ENCODE measurements around the gene SAMD13.

Gene SAMD13

GRCh38 chr1:84350550-84350949, 49.0 kb downstream of the SAMD13 start:
- DNase-seq (ENCODE audit: low read depth, low spot score): no peak
- POLR2A ChIA-PET: no interaction called here
- CTCF ChIA-PET: no interaction called here
- H3K4me3 ChIP-seq (ENCODE audit: low read depth, low read length): no peak overlapping the region
- TF ChIP-seq CTCF (IDR thresholded peaks at IDR 0.05; ENCODE audit: insufficient read depth, low read length, missing control alignments): no peak

DNA sequence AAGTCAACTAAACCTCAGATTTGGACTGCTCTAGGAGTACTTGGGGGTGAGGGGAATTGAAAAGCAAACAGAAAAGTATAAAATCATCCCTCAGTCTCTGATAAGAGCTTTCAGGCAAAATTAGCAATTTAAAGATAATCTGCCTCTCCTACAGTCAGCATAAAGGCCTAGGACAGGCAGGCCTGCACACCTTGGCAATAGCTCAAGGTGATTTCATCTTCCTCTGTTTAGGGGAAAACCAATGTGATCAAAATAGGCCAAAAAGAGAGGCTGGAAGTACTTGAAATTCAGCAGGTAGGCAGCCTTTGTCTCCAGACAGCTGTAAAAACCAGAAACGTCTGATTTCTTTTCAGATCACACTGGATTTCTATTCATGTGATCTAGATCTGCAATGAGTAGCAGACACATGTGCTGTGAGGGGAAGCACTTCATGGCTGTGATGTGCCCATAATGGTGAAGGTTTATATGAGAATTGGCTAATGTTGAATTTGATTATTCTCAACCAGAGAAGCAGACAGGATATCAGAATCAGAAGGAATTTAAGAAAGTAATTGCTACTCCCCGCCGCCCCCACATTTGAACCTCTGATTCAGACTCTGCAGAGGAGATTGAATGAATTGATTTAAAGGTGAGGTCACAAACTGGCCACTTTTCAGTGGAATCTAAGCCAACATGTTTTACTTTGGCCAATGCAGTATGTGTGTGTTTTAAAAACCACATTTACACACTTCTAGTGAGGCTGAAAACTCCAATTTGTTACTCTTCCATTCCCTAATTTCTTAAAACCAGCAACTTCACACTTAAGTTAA, 51.0 kb downstream of the SAMD13 start:
- no peak overlapping the region for H3K4me3 ChIP-seq (ENCODE audit: low read depth, low read length)
- POLR2A ChIA-PET: no interaction called here
- no peak for DNase-seq (ENCODE audit: low read depth, low spot score)
- TF ChIP-seq CTCF (IDR thresholded peaks at IDR 0.05; ENCODE audit: insufficient read depth, low read length, missing control alignments): no peak
- CTCF ChIA-PET: no interaction called here

DNA sequence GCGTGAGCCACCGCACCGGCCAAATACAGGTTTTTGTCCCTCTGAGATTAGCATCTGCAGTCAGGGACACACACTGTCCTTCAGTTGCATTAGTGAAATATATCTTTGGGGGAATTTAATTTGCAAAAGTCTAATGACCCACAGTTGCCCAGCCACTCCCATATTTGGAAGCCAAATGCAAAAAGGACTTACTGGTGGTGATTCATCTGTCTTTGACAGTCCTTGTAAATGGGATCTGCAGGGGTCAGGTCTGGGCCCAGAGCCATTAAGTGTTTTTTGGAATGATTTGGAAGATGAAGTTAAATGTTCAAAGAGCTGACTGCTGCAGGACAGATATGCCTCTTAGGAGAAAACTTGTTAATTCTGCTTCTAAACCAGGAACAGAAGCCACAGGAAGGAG, 52.2 kb downstream of the SAMD13 start:
- DNase-seq (ENCODE audit: low read depth, low spot score): no peak
- no peak for TF ChIP-seq CTCF (IDR thresholded peaks at IDR 0.05; ENCODE audit: insufficient read depth, low read length, missing control alignments)
- POLR2A ChIA-PET: no interaction called here
- CTCF ChIA-PET: no interaction called here
- H3K4me3 ChIP-seq (ENCODE audit: low read depth, low read length): no peak overlapping the region

- TF ChIP-seq CTCF (IDR thresholded peaks at IDR 0.05; ENCODE audit: insufficient read depth, low read length, missing control alignments): no peak
- H3K4me3 ChIP-seq (ENCODE audit: low read depth, low read length): no peak overlapping the region
- ChIA-PET CTCF (interaction anchor here (1.1 kb wide), 1 partner anchor 21 kb away, joined by 5 read pairs; no protein-coding TSS in a partner anchor), POLR2A (no interaction called here)
- no peak for DNase-seq (ENCODE audit: low read depth, low spot score)
Measured at GRCh38 chr1:84355556-84355955, 54.0 kb downstream of the SAMD13 start.

- H3K4me3 ChIP-seq (ENCODE audit: low read depth, low read length): no peak overlapping the region
- no peak for TF ChIP-seq CTCF (IDR thresholded peaks at IDR 0.05; ENCODE audit: insufficient read depth, low read length, missing control alignments)
- DNase-seq (ENCODE audit: low read depth, low spot score): no peak
- ChIA-PET POLR2A (no interaction called here), CTCF (no interaction called here)
Measured at GRCh38 chr1:84356881-84357280, 55.4 kb downstream of the SAMD13 start.

DNA sequence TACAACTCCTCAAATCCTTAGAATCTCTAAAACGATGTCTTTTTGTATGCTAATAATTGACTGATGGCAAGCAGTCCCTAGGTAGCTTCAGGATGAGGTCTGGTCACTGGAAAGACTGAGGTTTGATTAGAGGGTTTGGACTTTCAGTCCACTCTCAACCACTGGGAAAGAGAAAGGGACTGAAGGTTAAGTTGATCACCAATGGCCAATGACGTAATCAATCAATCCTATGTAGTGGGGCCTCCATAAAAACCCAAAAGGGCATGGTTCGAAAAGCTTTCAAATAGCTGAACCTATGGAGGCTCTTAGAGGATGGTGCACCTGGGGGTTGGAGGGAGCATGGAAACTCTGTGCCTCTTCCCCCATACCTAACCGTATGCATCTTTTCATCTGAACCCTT, 57.2 kb downstream of the SAMD13 start:
- H3K4me3 ChIP-seq (ENCODE audit: low read depth, low read length): no peak overlapping the region
- ChIA-PET CTCF (no interaction called here), POLR2A (no interaction called here)
- no peak for TF ChIP-seq CTCF (IDR thresholded peaks at IDR 0.05; ENCODE audit: insufficient read depth, low read length, missing control alignments)
- DNase-seq (ENCODE audit: low read depth, low spot score): no peak
